K562 (cell line): ENCODE results near the gene NQO2. TPM values are rescaled to one million over a fixed set of nuclear protein-coding genes. Genes with fewer than 3 reads are reported as not detected.

Experiments used
- ATAC-seq: fragments of 200-7000 bp; cut with Tn5 transposase; 3 replicates; pipeline ENCODE4 v1.9.1; 2020; ENCODE audit warnings: moderate library complexity
- BruUV-seq: library from RNA; stranded (reverse); fragments of 400-500 nt; replicated peaks from 2 replicates; lab custom pipeline; 2021; lab: Mats Ljungman, UMichigan
- CTCF ChIA-PET: fragments of 300-600 bp; formaldehyde crosslinking; extraction: SDS; loops from one replicate; lab custom pipeline; 2021; ENCODE audit warnings: low intra/inter-chr PET ratio; lab: Yijun Ruan, JAX
- POLR2A ChIA-PET: fragments of 300-600, 350-650 bp; sonication (Branson Sonifier 250); formaldehyde crosslinking; extraction: SDS; loops from one replicate; lab custom pipeline; 2021; ENCODE audit warnings: antibody characterized with exemption, inconsistent platforms; lab: Yijun Ruan, JAX
- DNase-seq, 4 experiments: peaks; one replicate each; pipeline versions ENCODE4 v3.0.0 to v3.0.0-alpha.2; 2011 to 2018; ENCODE audit warnings: low spot score in 3 of 4, mixed read lengths in 3 of 4; ENCODE audit errors: extremely low read depth in 1 of 4
- FAIRE-seq: peaks from 2 replicates; lab custom pipeline; 2011; peaks lifted over from hg19 to GRCh38; lab: Jason Lieb, UNC
- H2AFZ ChIP-seq: 2 replicates; pipeline ENCODE4 v1.6.0; 2011; ENCODE audit warnings: low read depth, low read length, control low read depth, inconsistent platforms
- H3K27ac ChIP-seq: fragments of 200-600 bp; 3 replicates; pipeline ENCODE4 v1.8.0; 2011; ENCODE audit warnings: low read depth, mild to moderate bottlenecking, control low read depth, inconsistent platforms, low read length, moderate library complexity, mixed read lengths; ENCODE audit errors: extremely low read depth
- H3K27me3 ChIP-seq, 2 experiments: fragments of 300-600 bp in 1 of 2; 2 replicates in 1 of 2; 3 replicates in 1 of 2; pipeline versions ENCODE4 v1.6.0 to v1.8.0; 2011; ENCODE audit warnings: inconsistent platforms in 2 of 2, low read length in 2 of 2, mild to moderate bottlenecking in 1 of 2, mixed read lengths in 1 of 2, moderate library complexity in 1 of 2; ENCODE audit not compliant: control insufficient read depth in 2 of 2, insufficient read depth in 2 of 2
- H3K36me3 ChIP-seq: fragments of 300-600 bp; 3 replicates; pipeline ENCODE4 v1.8.0; 2011; ENCODE audit warnings: mild to moderate bottlenecking, low read length, inconsistent platforms; ENCODE audit not compliant: control insufficient read depth, insufficient read depth
- H3K4me1 ChIP-seq, 2 experiments: fragments of 200-600 bp in 1 of 2; replicated peaks in 1 of 2; 2 replicates in 1 of 2; 3 replicates in 1 of 2; pipeline versions ENCODE4 v1.5.1 to v1.8.0; 2011; ENCODE audit warnings: inconsistent platforms in 2 of 2, low read length in 2 of 2, mild to moderate bottlenecking in 1 of 2, mixed read lengths in 1 of 2, moderate library complexity in 1 of 2; ENCODE audit not compliant: control insufficient read depth in 2 of 2, insufficient read depth in 2 of 2
- H3K4me2 ChIP-seq: 2 replicates; pipeline ENCODE4 v1.6.1; 2011; ENCODE audit warnings: low read length, control low read depth, inconsistent platforms, mixed read lengths; ENCODE audit not compliant: insufficient read depth
- H3K4me3 ChIP-seq: fragments of 200-600 bp; sonication (generic), shearing (Covaris generic); 2 replicates; pipeline ENCODE4 v1.5.1; 2016; ENCODE audit warnings: control low read depth, inconsistent platforms
- H3K79me2 ChIP-seq: fragments of 200-600 bp; 3 replicates; pipeline ENCODE4 v1.8.0; 2011; ENCODE audit warnings: low read length, inconsistent platforms; ENCODE audit not compliant: control insufficient read depth, insufficient read depth
- H3K9ac ChIP-seq, 2 experiments: 2 replicates each; pipeline versions ENCODE4 v1.6.0 to v1.6.1; 2011; ENCODE audit warnings: low read depth in 2 of 2, low read length in 2 of 2, control low read depth in 1 of 2, inconsistent platforms in 1 of 2, mild to moderate bottlenecking in 1 of 2, mixed read lengths in 1 of 2; ENCODE audit not compliant: insufficient read depth in 1 of 2
- H3K9me1 ChIP-seq: one replicate; pipeline ENCODE4 v1.6.0; 2011; ENCODE audit warnings: inconsistent platforms, mild to moderate bottlenecking, low read length, moderate library complexity; ENCODE audit not compliant: control insufficient read depth, insufficient read depth
- H3K9me3 ChIP-seq: replicated peaks from 2 replicates; pipeline ENCODE4 v1.5.1; 2011; ENCODE audit warnings: low read depth, low read length, inconsistent platforms; ENCODE audit not compliant: control insufficient read depth, insufficient read depth
- H4K20me1 ChIP-seq: replicated peaks from 2 replicates; pipeline ENCODE4 v1.6.1; 2011; ENCODE audit warnings: low read length, inconsistent platforms, mixed read lengths; ENCODE audit not compliant: control insufficient read depth, insufficient read depth
- BMI1 ChIP-seq: fragments of 150-350 bp; IDR thresholded peaks from 2 replicates; pipeline ENCODE4 v1.6.1; 2014; ENCODE audit warnings: low read length
- CAMTA2 ChIP-seq: fragments of 250-450 bp; sonication (Bioruptor Pico); conservative IDR thresholded peaks from 2 replicates; pipeline ENCODE4 v1.5.1; 2022
- CEBPG ChIP-seq, 3 experiments: fragments of 200-800 bp in 1 of 3; sonication (Bioruptor generic) in 1 of 3; sonication (generic) in 1 of 3; formaldehyde crosslinking in 1 of 3; IDR thresholded peaks in 2 of 3; conservative IDR thresholded peaks in 1 of 3; 2 replicates each; pipeline versions ENCODE4 v1.6.1 to v1.8.0; 2016 to 2022; ENCODE audit warnings: missing compliant biosample characterization in 2 of 3, missing genetic modification characterization in 2 of 3, mild to moderate bottlenecking in 1 of 3, missing genetic modification reagents in 1 of 3
- ELF1 ChIP-seq: fragments of 200-800 bp; sonication (Bioruptor generic); IDR thresholded peaks from 2 replicates; pipeline ENCODE4 v1.6.1; 2016; ENCODE audit warnings: missing genetic modification characterization, missing compliant biosample characterization
- HDGF ChIP-seq: fragments of 450-650 bp; IDR thresholded peaks from 2 replicates; pipeline ENCODE4 v1.6.1; 2016
- MCM5 ChIP-seq: fragments of 450-650 bp; IDR thresholded peaks from 2 replicates; pipeline ENCODE4 v1.6.1; 2016; ENCODE audit warnings: low read depth
- NCOA4 ChIP-seq: fragments of 450-650 bp; IDR thresholded peaks from 2 replicates; pipeline ENCODE4 v1.6.1; 2018; ENCODE audit warnings: mild to moderate bottlenecking; ENCODE audit not compliant: partially characterized antibody
- PHB ChIP-seq: fragments of 250-450 bp; sonication (Bioruptor Pico); IDR thresholded peaks from 2 replicates; pipeline ENCODE4 v1.5.0; 2021
- SIRT6 ChIP-seq: IDR thresholded peaks from one replicate; pipeline ENCODE4 v1.6.1; 2012; ENCODE audit warnings: low read depth, mild to moderate bottlenecking, control low read depth, inconsistent platforms, low read length, moderate library complexity
- STAG1 ChIP-seq: sonication (generic); formaldehyde crosslinking; IDR thresholded peaks from 2 replicates; pipeline ENCODE4 v1.5.0; 2020; ENCODE audit warnings: missing genetic modification reagents, borderline replicate concordance
- TGIF2 ChIP-seq: sonication (generic); formaldehyde crosslinking; IDR thresholded peaks from 2 replicates; pipeline ENCODE4 v1.8.1; 2022; ENCODE audit warnings: mild to moderate bottlenecking, missing genetic modification reagents, moderate library complexity
- ZFX ChIP-seq: sonication (generic); formaldehyde crosslinking; IDR thresholded peaks from 2 replicates; pipeline ENCODE4 v1.8.0; 2022; ENCODE audit warnings: mild to moderate bottlenecking, missing genetic modification reagents, moderate library complexity
- ZNF12 ChIP-seq: sonication (generic); formaldehyde crosslinking; IDR thresholded peaks from 2 replicates; pipeline ENCODE4 v1.4.0; 2020; ENCODE audit warnings: mild to moderate bottlenecking, missing genetic modification reagents
- ZSCAN29 ChIP-seq: fragments of 450-650 bp; IDR thresholded peaks from 2 replicates; pipeline ENCODE4 v1.6.1; 2017
- WGBS: fragments of 100-300 bp; shearing (Covaris generic); methylation state at CpG from one replicate; pipeline ENCODE4 v1.1.6; 2016; ENCODE audit warnings: low coverage, mixed read lengths; ENCODE audit not compliant: insufficient coverage; ENCODE audit errors: missing lambda C conversion rate; 5-methylcytosine and 5-hydroxymethylcytosine counted together
- in situ Hi-C: fragments of 300-500 bp; cut with MboI; formaldehyde crosslinking; loops from 4 replicates; pipeline ENCODE4 v1.15.0; 2018; ENCODE audit warnings: inconsistent platforms, mixed read lengths
- intact Hi-C: fragments of 100-400 bp; cut with micrococcal nuclease; formaldehyde crosslinking; loops from 2 replicates; pipeline ENCODE4 v1.14.2; 2022
- polyA plus RNA-seq, 8 experiments: library from polyadenylated mRNA; depleted of rRNA in 4 of 8; stranded (reverse) in 5 of 8; unstranded in 3 of 8; fragments of >200 nt; fragmentation: Nextera tagmentation in 2 of 8; fragmentation: Illumina TruSeq in 1 of 8; extraction: Ambion mirVana in 2 of 8; extraction: Trizol in 1 of 8; gene quantifications; 2 replicates each; pipeline versions ENCODE4 v1.2.1 to v1.2.3, GENCODE V29; 2011 to 2014; ENCODE audit warnings: inconsistent platforms in 1 of 8, missing spikeins in 1 of 8
- total RNA-seq, 7 experiments: library from RNA; depleted of rRNA in 6 of 7; stranded (reverse); fragments of >200 nt in 6 of 7; fragmentation: Illumina TruSeq in 2 of 7; extraction: Trizol in 2 of 7; gene quantifications; 2 replicates each; pipeline versions ENCODE4 v1.2.1 to v1.2.3, GENCODE V29; 2011 to 2021; ENCODE audit warnings: low replicate concordance in 1 of 7
- TF ChIP-seq, protein P1 (sequence below): fragments of 150-350 bp; conservative IDR thresholded peaks from 2 replicates; pipeline ENCODE4 v1.6.1; 2014; ENCODE audit warnings: low read length
- TF ChIP-seq, protein P2 (sequence below): fragments of 250-450 bp; sonication (Bioruptor Pico); IDR thresholded peaks from 2 replicates; pipeline ENCODE4 v1.4.0; 2020; ENCODE audit warnings: mild to moderate bottlenecking, moderate library complexity
- TF ChIP-seq, protein P3 (sequence below): sonication (generic); formaldehyde crosslinking; IDR thresholded peaks from 2 replicates; pipeline ENCODE4 v1.8.0; 2023; ENCODE audit warnings: mild to moderate bottlenecking, missing genetic modification reagents

NQO2 gene
- total and polyA plus RNA-seq, 9 of the 15 experiments (the other 6 are each of a cell fraction or from before 2014, with no cell fraction given): 54.6 to 214 (median 116) TPM

DNA sequence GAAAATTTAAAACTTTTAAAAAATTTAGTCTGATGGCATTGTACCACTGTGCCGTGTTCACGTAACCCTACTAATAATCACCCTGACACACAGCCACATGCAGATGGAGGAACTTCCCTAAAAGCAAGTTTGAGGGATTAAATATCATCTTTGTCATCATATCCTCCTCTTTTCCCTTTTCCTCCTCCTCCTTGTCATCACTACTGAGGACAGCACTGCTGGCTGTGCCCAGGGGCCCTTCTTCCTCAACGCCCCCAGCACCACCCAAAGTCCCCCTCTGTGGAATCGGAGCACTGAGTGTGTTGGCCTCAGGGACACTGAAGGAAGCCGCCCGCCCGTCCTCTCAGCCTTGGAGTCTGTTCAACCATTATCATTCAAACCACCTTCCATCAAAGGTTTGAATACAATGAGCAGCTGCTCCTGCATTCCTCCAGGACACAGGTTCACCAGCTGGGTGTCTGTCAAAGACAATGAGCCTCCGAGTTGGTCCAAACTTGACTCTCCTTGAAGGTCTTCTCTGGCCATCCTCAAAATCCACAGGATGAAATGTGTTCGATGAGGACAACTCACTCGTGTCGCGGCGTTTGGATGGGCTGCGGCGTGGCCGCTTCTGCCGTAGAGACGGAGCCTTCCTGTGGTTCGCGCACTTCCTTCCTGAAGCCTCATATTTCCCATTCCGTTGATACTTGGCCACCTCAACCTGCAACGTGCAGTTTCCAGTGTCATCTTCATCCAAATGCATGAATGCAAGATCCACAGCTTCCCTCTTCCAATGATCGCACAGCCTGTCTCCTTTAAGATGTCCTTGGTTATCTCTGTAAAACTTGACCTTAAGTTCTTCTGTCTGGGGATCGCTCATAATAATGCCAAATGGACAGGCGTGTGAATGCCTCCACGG, 23.3 kb downstream of the NQO2 start:
- H3K27ac ChIP-seq: peak overlapping the region; percentile 98
- in situ Hi-C loops (no loop called here), intact Hi-C loops (loop anchor here (1.0 to 2.0 kb wide), 2 partner anchors 22 to 30 kb away; no protein-coding TSS in a partner anchor)
- no peaks in the 10 kb centered on the region for H3K9me1 ChIP-seq
- peaks cover 57% of the 10 kb centered on the region for H3K79me2 ChIP-seq
- H3K9me3 ChIP-seq: no peaks in the 10 kb centered on the region
- H3K9ac ChIP-seq: peak overlapping the region; percentile 94 to 96
- peak overlapping the region; percentile 75 for H3K4me3 ChIP-seq
- H4K20me1 ChIP-seq: no peaks in the 10 kb centered on the region
- BruUV-seq: TSS peak; percentile 86
- ChIA-PET CTCF (no interaction called here), POLR2A (interaction anchor here (0.6 to 6.4 kb wide), 19 partner anchors 9 to 998 kb away, joined by 3 to 87 read pairs (median 4); partner anchors contain the start of gene NQO2)
- no peaks in the 10 kb centered on the region for H3K27me3 ChIP-seq
- H3K4me1 ChIP-seq: peaks cover 32 to 46% of the 10 kb centered on the region in 2 experiments
- under 1% methylated on average over 26 of the region's 26 CpGs for WGBS
- ATAC-seq: peak; percentile 32
- peak in 2 of 4 experiments; percentile 24 to 70 for DNase-seq
- H3K4me2 ChIP-seq: peak overlapping the region; percentile 99
- peaks cover 39% of the 10 kb centered on the region for H3K36me3 ChIP-seq
- no peak for FAIRE-seq
- H2AFZ ChIP-seq: peak overlapping the region; percentile 57
- no peak for TF ChIP-seq PHB (CRISPR knock-in tag)
- TF ChIP-seq, protein P1, sequence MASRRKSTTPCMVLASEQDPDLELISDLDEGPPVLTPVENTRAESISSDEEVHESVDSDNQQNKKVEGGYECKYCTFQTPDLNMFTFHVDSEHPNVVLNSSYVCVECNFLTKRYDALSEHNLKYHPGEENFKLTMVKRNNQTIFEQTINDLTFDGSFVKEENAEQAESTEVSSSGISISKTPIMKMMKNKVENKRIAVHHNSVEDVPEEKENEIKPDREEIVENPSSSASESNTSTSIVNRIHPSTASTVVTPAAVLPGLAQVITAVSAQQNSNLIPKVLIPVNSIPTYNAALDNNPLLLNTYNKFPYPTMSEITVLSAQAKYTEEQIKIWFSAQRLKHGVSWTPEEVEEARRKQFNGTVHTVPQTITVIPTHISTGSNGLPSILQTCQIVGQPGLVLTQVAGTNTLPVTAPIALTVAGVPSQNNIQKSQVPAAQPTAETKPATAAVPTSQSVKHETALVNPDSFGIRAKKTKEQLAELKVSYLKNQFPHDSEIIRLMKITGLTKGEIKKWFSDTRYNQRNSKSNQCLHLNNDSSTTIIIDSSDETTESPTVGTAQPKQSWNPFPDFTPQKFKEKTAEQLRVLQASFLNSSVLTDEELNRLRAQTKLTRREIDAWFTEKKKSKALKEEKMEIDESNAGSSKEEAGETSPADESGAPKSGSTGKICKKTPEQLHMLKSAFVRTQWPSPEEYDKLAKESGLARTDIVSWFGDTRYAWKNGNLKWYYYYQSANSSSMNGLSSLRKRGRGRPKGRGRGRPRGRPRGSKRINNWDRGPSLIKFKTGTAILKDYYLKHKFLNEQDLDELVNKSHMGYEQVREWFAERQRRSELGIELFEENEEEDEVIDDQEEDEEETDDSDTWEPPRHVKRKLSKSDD: no peak; the same call in 1 of the 2 replicates
- TF ChIP-seq ZNF12 (CRISPR knock-in tag): no peak
- no peak for TF ChIP-seq HDGF
- no peak for TF ChIP-seq NCOA4
- TF ChIP-seq ZSCAN29: peak; percentile 8; the same call in 1 of the 2 replicates
- TF ChIP-seq ZFX (CRISPR knock-in tag): no peak
- TF ChIP-seq STAG1 (CRISPR knock-in tag): no peak
- TF ChIP-seq, protein P2, sequence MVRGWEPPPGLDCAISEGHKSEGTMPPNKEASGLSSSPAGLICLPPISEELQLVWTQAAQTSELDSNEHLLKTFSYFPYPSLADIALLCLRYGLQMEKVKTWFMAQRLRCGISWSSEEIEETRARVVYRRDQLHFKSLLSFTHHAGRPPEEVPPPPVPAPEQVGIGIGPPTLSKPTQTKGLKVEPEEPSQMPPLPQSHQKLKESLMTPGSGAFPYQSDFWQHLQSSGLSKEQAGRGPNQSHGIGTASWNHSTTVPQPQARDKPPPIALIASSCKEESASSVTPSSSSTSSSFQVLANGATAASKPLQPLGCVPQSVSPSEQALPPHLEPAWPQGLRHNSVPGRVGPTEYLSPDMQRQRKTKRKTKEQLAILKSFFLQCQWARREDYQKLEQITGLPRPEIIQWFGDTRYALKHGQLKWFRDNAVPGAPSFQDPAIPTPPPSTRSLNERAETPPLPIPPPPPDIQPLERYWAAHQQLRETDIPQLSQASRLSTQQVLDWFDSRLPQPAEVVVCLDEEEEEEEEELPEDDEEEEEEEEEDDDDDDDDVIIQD (CRISPR knock-in tag): no peak
- TF ChIP-seq MCM5: no peak
- no peak for TF ChIP-seq BMI1
- no peak; the same call in none of the 2 replicates for TF ChIP-seq ELF1
- TF ChIP-seq CEBPG (CRISPR knock-in tag; IDR thresholded peaks at IDR 0.05): no peak
- TF ChIP-seq CEBPG (tag; conservative IDR thresholded peaks at IDR 0.05 in 1 of 2, IDR thresholded peaks at IDR 0.05 in 1 of 2): no peak
- TF ChIP-seq CAMTA2 (CRISPR knock-in tag): no peak
- TF ChIP-seq TGIF2 (CRISPR knock-in tag): no peak
- no peak for TF ChIP-seq SIRT6
- TF ChIP-seq, protein P3, sequence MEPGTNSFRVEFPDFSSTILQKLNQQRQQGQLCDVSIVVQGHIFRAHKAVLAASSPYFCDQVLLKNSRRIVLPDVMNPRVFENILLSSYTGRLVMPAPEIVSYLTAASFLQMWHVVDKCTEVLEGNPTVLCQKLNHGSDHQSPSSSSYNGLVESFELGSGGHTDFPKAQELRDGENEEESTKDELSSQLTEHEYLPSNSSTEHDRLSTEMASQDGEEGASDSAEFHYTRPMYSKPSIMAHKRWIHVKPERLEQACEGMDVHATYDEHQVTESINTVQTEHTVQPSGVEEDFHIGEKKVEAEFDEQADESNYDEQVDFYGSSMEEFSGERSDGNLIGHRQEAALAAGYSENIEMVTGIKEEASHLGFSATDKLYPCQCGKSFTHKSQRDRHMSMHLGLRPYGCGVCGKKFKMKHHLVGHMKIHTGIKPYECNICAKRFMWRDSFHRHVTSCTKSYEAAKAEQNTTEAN: peak; percentile 62; the same call in 1 of the 2 replicates
